ENCODE data around the gene VCX3A. TPM values are rescaled to one million over a fixed set of nuclear protein-coding genes. Genes with fewer than 3 reads are reported as not detected.

The VCX3A gene
- total RNA-seq, 2 donors from 2014 or later: not detected

GRCh38 chrX:6500719-6501118 is 34.2 kb downstream of the VCX3A start:
- DNase-seq (ENCODE audit: low spot score) (no peak), ATAC-seq (ENCODE audit: insufficient number of reproducible peaks, low FRiP score, low read depth) (no peak)
- Histone ChIP-seq H3K9me3 (no peaks in the 10 kb centered on the region), H3K36me3 (no peaks in the 10 kb centered on the region), H3K4me1 (ENCODE audit: control insufficient read depth in 1 of 2, low read depth in 2 of 2) (no peaks in the 10 kb centered on the region), H3K27ac (no peak overlapping the region), H3K4me3 (no peak overlapping the region), H3K27me3 (replicated peaks; ENCODE audit: insufficient read depth) (no peaks in the 10 kb centered on the region)
- TF ChIP-seq CTCF (IDR thresholded peaks at IDR 0.05): no peak

- Histone ChIP-seq H3K4me1 (ENCODE audit: control insufficient read depth in 1 of 2, low read depth in 2 of 2) (no peaks in the 10 kb centered on the region), H3K27ac (no peak overlapping the region), H3K4me3 (no peak overlapping the region), H3K27me3 (replicated peaks; ENCODE audit: insufficient read depth) (no peaks in the 10 kb centered on the region), H3K36me3 (no peaks in the 10 kb centered on the region), H3K9me3 (no peaks in the 10 kb centered on the region)
- DNase-seq (ENCODE audit: low spot score) (no peak), ATAC-seq (ENCODE audit: insufficient number of reproducible peaks, low FRiP score, low read depth) (no peak)
- TF ChIP-seq CTCF (IDR thresholded peaks at IDR 0.05): no peak
These were observed 36.6 kb downstream of the VCX3A start for GRCh38 chrX:6498324-6498723.

Data from thoracic aorta (tissue), 2 donors.